HG03558 (cell line): ENCODE measurements around the gene NLGN1.

ENCODE experiments used
- ATAC-seq: cut with Tn5 transposase; IDR thresholded peaks from one replicate; pipeline ENCODE4 v1.9.1; 2021; ENCODE audit warnings: moderate number of reproducible peaks; ENCODE audit not compliant: unreplicated experiment; ENCODE audit errors: extremely low read depth

NLGN1 gene

DNA sequence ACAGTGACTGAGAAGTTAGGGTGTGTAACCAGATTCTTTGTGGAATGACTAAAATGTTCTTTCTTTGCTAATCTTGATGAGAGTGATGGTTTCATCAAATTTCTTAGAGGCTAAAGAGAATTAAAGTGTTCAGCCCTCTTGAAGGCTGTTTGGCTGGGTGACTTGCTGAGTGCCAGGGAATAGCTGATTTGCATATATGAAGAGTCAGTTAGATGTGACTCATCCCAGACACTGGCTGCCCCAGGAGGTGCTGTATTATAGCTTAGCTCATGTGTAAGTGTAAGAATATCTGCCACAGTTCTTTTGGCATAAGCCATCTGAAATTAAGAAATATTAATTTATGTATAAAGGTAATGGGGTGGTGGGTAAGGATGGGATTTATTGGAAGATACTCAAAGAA is 535.1 kb downstream of the NLGN1 start:
- no peak for ATAC-seq

DNA sequence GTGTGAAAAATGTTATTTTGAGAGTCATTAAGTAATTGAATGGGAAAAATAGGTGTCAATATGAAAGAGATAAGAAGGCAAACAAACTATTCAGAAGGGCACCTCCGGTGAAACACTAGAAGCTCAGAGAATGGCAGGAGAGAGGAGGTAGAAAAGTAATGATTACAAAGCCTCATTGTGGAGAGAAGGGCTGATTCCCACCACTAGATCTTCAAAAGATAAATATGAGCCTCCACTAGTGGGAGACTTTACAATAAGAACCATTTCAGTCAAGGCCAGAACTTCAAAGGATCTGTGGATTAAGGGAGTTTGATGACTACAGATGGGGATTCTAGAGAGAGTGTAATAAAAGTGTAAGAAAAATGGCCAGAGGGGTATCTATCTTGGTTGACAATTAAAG is 535.6 kb downstream of the NLGN1 start:
- no peak for ATAC-seq

DNA sequence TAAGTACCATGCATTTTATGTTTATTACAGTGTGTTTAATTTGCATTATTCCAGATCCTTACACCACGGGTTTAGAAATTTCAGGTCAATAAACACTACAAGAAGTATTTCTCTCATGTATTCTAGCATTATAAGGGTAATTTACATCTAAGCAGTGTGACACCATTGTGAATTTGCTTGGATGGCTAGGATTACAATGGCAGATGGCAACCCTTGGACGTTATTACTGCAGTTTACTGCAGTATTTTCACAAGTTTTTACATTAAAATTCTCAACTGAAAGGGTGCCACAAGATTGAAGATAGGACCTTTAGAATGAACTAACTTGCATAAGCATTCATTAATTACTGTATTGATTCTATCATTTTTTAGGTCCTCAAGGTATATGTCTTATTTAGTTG is 538.8 kb downstream of the NLGN1 start:
- ATAC-seq = no peak

DNA sequence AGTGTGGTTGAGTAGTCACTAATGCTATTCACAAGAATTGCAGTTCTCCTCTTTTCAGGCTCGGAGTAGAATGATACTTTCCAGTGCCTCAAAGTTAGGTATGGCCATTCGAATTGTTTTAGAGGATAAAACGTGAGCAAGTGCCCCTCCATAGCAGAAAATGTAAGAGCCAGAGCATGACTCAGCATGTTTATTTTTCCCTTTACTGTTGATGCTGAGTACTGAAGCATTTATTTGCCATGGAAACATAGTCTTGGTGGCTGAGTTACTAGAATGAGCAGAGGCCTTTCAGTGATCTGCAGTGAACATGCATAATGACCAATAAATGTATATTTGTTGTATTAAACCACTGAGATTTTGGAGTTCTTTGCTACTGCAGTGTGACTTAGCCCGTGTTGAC is 540.6 kb downstream of the NLGN1 start:
- no peak for ATAC-seq

DNA sequence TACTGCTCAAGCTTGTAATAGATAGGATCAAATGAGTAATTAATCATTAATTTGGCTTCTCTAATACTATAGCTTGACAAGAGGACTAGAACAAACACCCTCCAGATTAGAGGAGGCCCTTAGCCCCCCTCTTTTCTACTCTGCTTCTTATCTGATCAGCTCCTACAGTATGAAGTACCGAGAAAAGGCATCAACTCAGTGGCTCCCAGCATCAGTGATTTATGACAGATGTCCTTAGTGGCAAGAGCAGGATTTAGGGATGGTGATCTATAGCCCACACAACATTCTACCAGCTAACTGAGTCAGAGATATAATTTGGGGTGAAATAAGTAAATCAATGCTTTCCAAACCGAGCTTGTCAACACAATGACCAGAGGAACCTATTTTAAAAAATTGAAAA is 541.1 kb downstream of the NLGN1 start:
- ATAC-seq = no peak

DNA sequence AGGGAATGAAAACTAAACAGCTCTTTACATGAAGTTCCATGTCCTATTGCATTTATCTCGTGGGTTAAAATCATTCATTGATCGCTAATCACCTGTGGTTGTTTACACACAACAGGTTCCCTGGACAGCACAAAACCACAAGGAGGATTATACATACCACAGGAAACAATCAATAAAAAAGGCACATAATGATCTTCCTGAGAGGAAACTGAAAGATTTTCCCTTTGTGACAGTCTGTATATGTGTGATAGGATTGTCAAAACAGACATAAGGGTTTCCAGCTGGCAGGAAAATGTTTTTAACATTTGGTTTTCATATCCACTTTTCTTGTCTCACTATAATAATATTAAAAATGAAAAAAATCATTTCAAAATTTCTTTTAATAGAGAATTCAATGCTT is 541.8 kb downstream of the NLGN1 start:
- no peak for ATAC-seq

DNA sequence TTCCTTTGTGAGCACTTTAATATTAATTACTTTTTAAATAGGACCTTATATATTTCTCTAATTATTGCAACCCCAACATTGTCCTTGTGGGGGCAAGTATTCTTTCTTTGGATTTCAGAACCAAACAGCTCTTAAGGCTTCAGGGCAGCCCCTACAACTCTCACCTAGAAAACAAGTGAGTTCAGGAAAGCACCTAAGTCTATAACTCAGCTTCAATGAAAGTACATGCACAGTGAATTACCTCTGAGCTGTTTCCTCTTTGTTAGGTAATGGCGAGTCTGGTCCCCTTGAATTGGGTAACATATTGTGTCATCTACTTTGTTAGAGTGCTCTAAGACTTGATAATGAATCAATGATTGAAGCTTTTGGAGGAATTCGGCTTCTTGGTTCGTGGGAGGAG is 545.7 kb downstream of the NLGN1 start:
- ATAC-seq = no peak

DNA sequence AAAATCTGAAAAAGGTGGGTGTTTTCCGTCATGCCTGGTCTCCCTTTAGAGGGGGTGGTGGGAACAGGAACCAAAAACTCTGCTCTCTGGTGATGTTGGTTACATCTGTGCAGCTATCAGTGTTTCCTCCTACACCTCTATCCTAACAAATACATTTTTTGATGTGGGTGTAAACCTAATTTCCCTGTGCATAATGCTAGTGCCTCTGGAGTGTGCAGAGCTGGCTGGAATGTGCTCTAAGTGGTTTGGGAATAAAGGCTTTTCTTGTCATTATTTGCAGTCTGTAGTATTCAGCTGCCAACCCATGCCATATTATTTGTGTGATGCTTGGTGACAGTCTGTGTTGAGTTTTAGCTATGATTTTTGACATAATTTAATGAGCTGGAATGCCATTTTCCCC is 547.6 kb downstream of the NLGN1 start:
- no peak for ATAC-seq

DNA sequence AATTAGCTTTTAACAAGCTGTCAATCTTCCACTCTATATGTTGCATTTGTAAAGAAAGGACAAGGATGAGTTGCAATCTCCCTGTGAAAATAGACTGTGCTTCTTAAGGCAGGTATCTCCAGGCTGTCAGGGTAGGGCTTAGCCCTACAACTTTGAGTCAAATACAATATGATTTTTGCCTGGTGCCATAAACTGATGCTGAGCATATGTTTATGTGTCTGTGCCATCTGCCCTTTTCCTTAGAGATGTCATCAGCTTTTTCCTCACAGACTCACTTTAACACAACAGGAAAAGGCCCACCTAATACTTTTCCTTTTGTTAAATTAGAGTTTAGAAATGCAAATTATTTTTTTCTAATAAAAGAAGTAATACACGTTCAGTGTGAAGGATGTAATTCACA is 548.3 kb downstream of the NLGN1 start:
- ATAC-seq = no peak

DNA sequence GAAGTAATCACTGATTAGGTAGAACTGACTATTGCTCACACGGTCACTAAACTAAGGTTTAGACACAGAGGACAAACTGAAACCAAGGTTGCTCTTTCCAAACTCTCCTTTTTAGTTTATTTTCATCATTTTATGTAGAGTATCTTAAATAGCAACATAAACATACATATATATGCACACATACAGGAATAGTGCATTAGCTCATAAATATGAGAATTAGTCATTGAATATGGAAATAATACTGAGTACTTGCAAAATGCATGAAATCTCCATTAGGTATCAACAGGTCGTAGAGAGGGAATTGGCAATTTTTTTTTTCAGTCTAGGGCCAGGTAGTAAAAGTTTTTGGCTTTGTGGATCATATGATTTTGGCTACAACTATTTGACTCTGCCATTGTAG is 557.1 kb downstream of the NLGN1 start:
- ATAC-seq = no peak

DNA sequence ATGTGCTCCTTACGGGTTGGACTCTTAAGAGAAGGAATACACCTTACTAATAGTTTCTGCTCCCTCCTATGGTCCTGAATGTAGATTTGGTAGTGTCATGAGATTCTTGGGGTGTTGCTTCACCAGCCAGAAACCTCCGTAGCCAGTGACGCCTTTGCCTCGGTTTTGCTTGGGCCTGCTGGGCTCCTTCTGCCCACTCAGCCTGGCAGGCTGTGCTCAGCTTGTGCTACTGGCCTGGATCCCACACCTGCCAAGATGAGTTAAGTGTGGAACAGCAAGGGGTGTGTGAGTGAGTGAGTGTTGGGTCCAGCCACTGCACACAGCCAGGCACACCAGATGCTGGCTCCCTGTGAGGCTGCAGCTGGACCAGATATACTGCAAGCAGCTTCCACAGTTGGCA is 560.1 kb downstream of the NLGN1 start:
- no peak for ATAC-seq

DNA sequence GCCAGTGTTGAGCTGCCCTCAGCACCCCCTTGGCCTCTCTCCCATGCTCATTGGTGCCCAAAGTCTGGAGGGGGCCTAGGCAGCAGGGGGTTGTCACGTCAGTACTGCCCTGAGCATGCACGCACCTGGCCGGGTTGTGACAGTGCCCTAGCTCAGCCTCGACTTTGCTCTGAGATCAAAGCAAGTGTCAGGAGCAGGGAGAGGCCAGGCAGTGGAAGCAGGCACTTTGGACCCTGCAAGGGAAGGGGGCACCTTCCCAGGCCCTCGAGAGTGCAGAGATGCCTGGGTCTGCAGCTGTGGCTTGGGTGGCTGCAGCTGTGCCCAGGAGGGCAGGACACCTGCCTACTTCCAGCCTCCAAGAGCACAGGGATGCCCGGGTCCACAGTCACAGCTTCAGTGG is 561.3 kb downstream of the NLGN1 start:
- no peak for ATAC-seq

DNA sequence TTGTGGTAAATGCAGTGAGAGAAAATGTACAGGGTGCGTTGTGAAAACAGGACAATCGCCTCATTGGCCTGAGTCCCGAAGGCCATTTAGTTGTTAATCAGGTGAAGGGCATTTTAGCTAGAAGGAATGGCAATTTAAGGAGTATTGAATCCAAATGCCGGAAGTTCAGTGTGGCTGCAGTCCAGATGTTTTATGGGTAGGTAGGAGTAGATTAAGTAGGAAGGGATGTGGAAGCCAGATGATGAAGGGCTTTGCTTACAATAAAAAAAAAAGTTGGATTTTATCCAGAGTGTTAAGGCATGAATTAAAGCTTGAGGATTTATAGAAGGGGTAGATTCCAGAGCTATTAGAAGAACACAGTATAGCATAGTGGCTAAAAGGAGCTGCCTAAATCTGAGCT is 572.7 kb downstream of the NLGN1 start:
- ATAC-seq = no peak

DNA sequence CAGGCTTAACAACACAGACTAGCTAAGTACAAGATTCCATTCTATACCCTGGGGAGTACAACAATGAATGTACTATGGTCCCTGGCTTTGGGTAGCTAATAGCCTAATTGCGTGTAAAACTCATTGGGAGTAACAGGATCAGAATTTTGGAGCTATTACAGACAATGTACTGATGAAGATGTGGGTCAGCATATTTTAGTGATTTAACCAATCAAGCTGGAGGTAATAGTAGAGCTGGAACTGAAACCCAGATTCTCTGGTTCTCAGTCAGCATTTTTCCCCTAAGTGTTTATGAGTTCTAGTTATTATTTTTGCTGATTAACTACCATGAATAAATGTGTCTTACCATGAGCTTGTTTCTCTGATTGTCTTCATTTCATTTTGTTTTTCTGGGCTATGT is 578.7 kb downstream of the NLGN1 start:
- ATAC-seq = no peak

DNA sequence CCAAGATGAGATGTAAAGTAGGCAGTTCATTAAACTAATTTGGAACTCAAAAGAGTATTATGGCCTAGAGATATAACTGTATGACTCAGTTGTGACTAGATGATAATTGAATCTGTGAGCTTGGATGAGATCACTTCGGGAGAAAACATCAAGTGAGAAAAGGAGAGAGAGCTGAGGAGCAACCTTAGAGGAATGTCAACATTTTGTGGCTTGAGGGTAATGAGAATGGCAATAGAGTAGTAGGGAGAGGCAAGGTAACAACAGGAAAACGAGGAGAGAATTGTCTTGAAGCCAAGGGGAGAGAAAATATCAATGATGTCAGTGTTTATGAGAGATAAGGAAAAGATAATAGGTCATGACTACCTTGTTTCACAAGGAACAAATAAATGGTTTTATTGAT is 580.2 kb downstream of the NLGN1 start:
- no peak for ATAC-seq

DNA sequence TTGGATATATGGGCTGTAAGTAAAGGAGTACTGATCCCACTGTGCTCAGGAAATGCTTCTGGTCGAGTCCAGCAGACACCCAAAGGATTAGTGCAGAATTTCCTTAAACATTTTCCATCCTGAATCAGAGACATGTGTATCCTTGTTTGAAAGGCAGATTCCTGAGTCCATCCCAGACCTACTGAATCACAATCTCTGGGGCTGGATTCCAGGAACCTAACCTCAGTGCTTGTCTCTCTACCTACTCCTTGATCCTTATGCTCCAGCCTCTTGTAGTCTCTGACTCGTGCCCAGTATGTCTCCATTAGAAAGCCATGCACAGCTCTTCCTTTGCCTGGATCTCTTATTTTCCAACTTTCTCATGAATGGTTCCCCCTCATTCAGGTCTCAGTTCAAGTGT is 585.8 kb downstream of the NLGN1 start:
- no peak for ATAC-seq

DNA sequence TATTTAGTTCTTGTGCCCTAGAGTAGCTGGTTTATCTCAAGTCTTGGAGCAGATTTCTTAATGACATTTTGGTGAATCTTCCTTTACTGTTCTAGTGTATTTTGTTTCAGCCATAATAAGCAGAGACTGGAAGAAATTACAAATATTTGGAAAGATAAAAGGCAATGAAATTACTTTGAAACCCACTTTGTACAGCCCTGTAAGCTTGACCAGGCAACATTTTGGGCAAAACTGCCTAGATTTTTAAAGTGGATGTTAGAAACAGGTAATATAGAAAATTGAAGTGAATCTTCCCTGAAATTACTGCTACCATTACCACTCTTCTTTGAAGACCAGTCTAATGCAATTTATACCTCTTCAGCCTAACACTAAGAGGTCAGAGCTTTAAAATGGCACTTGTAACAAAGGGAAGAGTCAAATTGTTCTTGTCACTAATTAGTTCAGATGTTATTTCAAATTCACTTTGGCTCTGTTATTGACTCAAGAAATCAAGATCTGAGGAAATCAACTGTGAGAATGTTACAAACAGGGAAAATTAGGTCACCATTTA is 589.4 kb downstream of the NLGN1 start:
- ATAC-seq = no peak

DNA sequence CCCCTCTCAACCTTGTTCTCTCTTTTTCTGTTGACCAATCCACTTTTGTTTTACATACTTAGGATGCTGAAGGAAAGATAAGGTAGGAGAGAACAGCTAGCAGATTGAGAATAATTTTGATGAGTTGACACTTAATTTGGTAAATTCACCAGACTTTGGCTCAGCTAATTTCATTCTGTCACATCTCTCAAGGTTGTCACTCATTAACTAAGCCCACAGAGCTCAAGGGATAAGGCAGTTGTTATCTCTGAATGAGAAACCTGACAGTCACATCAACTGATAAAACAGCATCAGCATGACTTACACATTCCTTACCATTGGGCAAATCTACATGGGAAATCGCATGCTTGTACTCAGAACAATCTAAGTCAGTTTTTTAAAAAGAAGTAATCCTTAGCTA is 591.4 kb downstream of the NLGN1 start:
- no peak for ATAC-seq

DNA sequence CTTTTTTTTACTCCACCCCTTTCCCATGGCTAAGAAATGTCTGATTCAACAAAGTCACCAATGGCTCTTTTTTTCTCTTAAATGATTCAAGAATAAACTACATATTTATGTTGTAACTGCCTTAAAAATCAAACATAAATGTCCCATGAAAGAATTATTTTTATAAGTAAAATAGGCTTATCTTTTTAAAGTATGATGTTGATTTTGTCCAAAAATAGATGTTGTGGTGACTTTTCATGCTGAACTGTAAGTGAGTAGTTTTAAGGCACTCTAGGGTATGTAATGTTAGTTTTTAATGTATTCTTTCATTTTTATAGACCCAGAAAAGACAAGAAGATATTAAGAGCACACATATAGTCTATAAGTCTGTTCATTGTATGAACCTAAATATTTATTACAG is 594.9 kb downstream of the NLGN1 start:
- no peak for ATAC-seq

DNA sequence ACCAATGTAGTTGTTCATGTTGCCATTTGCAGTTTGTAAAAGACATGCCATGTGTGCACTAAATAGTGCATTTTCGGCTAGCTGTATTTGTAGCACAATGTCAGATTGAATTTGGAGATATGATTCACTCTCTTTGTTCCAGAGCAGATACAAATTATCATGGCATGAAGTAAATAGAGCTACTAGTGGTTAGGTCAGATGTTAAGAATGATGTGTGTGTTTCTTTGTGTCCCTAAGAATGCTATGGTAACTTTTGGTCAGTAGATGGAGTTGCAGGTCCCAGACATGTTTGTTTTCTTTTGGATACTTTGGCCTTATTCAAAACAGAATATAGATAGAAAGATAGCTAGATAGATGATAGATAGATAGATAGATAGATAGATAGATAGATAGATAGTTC is 595.8 kb downstream of the NLGN1 start:
- no peak for ATAC-seq

DNA sequence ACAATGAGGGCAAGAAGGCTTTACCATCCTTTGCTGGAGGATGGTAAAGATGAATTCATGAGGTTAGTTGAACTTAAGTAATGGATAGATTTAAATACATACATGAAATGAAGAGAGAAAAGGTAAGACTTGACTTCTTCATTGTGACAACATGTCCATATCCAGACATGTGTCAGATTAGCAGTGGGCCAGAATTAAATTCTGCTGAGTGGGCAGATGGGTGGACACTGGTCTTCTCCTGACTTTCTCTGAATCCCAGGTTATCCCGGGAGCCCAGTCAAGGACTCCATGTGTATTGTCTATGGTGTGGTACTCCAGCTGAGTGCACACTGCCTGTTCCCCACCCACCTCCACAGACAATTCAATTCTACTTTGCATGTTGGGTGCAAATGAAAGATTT is 603.1 kb downstream of the NLGN1 start:
- no peak for ATAC-seq

DNA sequence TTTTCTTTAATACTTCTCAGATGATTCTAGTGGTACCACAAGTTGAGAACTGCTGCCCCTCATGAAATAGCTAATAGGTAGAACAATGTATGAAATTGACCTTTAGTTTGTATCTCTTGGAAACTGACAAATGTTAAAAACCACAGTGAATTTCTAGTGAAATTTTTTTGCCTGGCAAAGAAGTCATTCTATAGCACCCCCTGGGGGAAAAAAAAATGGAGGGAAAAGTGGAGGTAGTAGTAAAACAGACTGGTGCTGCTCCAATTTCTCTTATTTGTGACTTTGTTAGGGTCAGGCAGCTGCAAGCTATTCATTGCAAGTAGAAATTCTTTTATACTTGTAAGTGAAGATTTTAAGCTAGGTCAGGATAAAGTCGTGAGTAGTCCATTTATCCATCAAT is 605.0 kb downstream of the NLGN1 start:
- ATAC-seq = no peak

DNA sequence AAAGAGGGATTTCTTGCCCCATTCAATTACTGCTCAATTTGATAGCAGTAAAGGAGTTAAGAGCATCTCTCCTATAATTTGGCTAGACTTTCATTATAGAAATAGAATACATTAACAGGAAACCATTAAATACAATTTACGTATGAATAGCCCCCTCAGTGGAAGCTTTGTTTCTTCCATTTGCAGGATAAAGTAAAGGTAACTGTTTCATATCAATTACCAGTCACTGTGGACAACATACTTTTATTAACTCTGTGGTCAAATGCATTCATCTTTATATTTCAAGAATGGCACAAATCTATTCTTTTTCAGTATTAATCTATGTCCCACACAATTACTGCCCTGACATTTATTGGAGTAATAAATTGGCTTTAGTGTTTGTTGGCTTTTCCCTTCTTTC is 613.4 kb downstream of the NLGN1 start:
- ATAC-seq = no peak
